ENCODE measurements around the gene PNPLA2.

- TF ChIP-seq POLR2AphosphoS5 (IDR thresholded peaks at IDR 0.05) (no peak), CTCF (IDR thresholded peaks at IDR 0.05) (no peak)
Measured at GRCh38 chr11:867856-868358, 49.2 kb downstream of the PNPLA2 start.
